Ureter (tissue), 1 donor: ENCODE data around the gene EXOSC9. TPM values are rescaled to one million over a fixed set of nuclear protein-coding genes. Genes with fewer than 3 reads are reported as not detected.
A peak's percentile ranks its signal among the peaks of the same experiment; 100 is the strongest.

Experiments used
- DNase-seq: peaks from one replicate; pipeline ENCODE4 v3.0.0-alpha.2; 2020; ENCODE audit warnings: low spot score
- total RNA-seq: library from RNA; stranded (reverse); gene quantifications from one replicate; pipeline ENCODE4 v1.2.4, GENCODE V29; 2023
- donor health status: DM: yes; HTN: yes; CAD: no.

The EXOSC9 gene
- total RNA-seq, 1 donor from 2014 or later = 17.2 TPM

- peak; percentile 97 for DNase-seq
Observed at GRCh38 chr4:121823505-121824170, 22.5 kb downstream of the EXOSC9 start, which contains the start of gene CCNA2. Gene CCNA2 (minus strand): TSS chr4:121823883. CDS start chr4:121823628, 255 bp downstream.

- DNase-seq = no peak
Observed at GRCh38 chr4:121824171-121824527, 23.0 kb downstream of the EXOSC9 start.

GRCh38 chr4:121824950-121825349, 23.8 kb downstream of the EXOSC9 start:
- no peak for DNase-seq

GRCh38 chr4:121827853-121828252, 26.7 kb downstream of the EXOSC9 start:
- no peak for DNase-seq

GRCh38 chr4:121829511-121829910, 28.4 kb downstream of the EXOSC9 start:
- no peak for DNase-seq

GRCh38 chr4:121838136-121838535, 37.0 kb downstream of the EXOSC9 start:
- DNase-seq = no peak

- no peak for DNase-seq
Observed at GRCh38 chr4:121842862-121843261, 41.7 kb downstream of the EXOSC9 start.

GRCh38 chr4:121846662-121847061, 45.5 kb downstream of the EXOSC9 start:
- no peak for DNase-seq

- no peak for DNase-seq
Observed at GRCh38 chr4:121851354-121851753, 50.2 kb downstream of the EXOSC9 start.

GRCh38 chr4:121860121-121860520, 59.0 kb downstream of the EXOSC9 start:
- DNase-seq = no peak

- no peak for DNase-seq
Observed at GRCh38 chr4:121861426-121861825, 60.3 kb downstream of the EXOSC9 start.

GRCh38 chr4:121863799-121864198, 62.7 kb downstream of the EXOSC9 start:
- DNase-seq = no peak

Other genes with a start within 250 kb of the EXOSC9 start
- 141 TPM for gene ANXA5, start 104.3 kb upstream of the EXOSC9 start, total RNA-seq
- not detected for gene SMIM43, start 36.2 kb upstream of the EXOSC9 start, total RNA-seq
- 1.0 TPM for gene CCNA2, start 22.6 kb downstream of the EXOSC9 start, total RNA-seq
- 17.5 TPM for gene BBS7, start 69.2 kb downstream of the EXOSC9 start, total RNA-seq
- 11.8 TPM for gene TRPC3, start 150.7 kb downstream of the EXOSC9 start, total RNA-seq